ENCODE measurements around the gene LMCD1.

Gene LMCD1

DNA sequence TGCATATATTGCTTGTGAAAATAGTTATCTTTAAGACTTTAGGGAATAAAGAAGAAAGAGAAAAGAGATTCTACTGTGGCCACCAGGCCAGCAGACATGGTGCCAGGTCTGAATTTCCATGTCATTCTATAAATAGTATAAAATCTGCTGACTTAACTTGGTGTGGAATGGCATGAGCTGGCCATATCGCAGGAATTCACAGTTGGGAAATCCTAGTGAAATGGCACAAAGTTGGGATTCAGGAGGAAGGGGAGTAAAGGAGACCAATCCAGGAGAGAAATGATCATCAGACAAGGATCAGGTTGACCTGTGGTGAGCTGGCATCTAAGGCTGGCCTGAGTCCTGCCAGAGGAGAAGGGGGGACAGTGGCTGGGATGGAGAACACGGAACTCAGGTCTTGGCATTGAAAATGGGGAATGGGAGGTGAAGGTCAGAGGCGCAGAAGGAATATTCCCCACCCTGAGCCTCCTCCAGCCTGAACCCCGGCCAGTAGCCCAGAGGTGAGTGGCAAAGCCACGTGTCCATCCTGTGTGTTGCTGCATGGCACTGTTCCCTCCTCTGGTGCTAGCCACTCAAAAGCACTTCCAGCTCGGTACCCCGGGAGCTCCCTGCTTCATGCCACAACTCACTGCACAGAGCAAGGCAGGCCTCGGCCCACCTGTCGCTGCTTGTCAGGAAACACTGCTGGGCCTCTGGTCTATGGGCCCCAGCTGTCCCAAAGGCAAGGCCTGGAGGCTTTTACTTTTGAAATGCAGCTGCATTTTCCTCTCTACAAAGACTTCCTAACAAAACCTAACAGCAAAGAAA lies 91.6 kb downstream of the LMCD1 start:
- no peak for DNase-seq (ENCODE audit: low spot score)

DNA sequence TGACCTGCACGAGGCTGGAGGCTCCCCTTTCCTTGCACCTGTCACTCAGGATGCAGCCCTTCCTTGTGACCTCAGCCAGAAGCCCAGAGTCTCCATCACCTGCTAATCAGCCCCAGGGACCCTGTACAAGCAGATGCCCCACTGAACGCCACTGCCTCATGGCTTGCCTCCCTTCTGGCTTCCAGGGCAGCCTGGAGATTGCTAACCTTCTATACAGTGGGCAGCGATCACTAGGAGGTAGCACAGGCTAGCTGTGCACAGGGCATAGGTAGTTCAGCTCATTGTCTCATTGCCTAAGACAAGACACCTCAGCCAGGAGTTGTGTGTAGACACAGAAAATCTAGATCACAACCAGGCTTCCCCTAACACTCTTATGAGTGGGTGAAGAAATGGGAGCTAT lies 93.6 kb downstream of the LMCD1 start:
- DNase-seq (ENCODE audit: low spot score): no peak

DNA sequence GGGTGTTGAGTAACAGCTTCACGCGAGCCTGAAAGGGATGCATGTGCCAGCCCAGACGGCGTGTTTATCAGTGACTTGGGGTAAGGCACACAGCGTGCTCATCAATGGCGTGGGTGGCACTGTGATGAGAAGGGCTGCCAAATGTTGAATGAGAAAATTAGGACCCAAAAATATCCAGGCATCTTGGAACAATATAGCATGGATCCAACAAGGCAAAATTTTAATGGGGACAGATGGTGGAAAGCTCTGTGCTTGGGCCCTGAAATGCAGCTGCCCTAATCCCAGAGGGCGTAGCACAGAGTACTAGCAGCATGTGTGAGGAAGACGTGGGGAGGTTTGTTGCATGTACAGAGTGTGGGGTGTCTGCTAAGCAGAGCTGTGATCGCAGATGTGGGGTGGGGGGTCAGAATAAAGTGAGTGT lies 94.1 kb downstream of the LMCD1 start:
- no peak for DNase-seq (ENCODE audit: low spot score)

- no peak for DNase-seq (ENCODE audit: low spot score)
These were observed 94.9 kb downstream of the LMCD1 start for GRCh38 chr3:8596321-8597218.

DNA sequence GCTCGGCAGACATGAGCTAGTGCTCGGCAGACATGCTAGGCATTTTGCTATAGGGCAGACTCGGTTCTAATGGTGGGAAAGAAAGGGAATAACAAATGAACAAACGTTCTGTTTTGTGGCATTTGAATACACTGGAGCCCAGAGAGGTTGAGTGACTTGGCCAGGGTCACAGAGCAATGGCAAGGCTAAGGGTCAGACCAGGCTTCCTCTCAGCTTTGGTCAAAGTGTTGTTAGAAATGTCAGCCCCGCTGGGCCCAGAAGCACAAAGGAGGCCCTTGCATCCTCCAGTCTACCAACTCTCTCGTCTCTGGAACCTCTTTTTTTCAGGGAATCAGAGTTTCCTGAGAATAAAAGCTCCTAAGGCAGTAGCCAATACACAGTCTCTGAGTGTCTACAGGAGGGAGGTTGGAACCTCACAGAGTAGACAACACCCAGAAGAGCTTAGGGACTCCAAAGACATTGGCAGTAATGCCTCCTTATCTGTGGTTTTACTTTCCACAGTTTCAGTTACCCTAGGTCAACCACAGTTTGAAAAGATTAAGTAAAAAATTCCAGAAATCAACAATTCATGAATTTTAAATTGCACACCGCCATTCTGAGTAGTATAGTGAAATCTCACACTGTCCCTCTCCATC lies 95.7 kb downstream of the LMCD1 start:
- no peak for DNase-seq (ENCODE audit: low spot score)

- no peak for DNase-seq (ENCODE audit: low spot score)
These were observed 97.5 kb downstream of the LMCD1 start for GRCh38 chr3:8599146-8599545.

GRCh38 chr3:8600457-8600856 lies 98.8 kb downstream of the LMCD1 start:
- DNase-seq (ENCODE audit: low spot score): no peak

DNA sequence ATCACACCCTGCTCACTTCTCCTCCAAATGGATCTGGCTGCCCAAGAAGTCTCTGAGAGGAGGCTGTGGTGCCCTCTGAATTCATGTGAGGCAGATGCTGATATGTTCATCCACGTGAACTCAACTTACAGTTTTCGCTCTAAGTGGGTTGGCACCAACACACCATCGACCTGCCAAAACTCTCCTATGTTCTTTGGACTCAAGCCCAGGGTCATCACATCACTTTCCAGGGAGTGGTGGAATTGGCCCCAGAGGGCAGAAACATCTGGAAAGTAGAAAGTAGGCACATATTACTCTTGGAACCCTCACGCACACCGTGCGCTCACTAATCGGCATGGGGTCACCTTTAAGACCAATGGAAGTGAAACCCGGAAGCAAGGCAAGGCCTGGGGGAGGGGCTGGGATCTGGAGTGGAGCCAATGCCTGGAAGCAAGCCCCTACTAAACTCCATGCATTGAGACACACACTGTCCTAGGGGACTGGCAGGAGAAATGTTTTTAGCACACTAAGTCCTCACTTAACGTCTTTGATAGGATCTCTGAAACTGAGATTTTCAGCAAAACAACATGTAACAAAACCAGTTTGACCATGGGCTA lies 101.6 kb downstream of the LMCD1 start:
- no peak for DNase-seq (ENCODE audit: low spot score)

DNA sequence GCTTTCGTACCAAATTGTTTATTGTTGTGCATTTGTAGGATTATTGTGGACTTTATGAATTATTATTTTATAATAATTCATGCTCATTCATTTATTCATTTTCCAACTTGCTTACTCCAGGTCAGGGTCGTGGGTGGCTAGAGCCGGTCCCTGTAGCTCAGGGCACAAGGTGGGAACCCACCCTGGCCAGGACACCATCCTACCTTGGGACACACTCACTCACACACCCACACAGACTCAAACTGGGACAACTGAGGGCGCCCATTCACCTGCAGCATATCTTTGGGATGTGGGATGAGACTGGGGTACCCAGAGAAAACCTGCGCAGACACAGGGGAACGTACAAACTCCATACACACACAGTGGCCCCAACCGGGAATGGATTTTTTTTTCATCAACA lies 102.4 kb downstream of the LMCD1 start:
- no peak for DNase-seq (ENCODE audit: low spot score)

DNA sequence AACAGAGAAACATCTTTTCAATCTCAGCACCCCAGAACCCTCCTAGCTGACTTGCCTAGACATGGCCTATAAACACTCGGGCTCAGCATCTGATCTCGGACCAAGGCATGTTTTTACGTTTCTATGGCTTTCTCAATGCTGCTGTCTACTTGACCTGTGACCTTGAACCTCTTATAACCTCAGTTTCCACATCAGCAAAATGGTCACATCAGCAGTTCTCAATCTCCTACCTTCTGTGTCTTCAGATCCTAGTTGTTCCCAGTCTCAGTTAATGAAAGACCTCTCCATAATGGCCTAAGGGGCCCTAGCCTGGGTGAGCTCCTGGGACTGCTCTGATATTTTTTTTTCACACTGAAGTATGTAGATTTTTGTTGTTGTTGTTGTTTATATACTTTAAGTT lies 103.4 kb downstream of the LMCD1 start:
- no peak for DNase-seq (ENCODE audit: low spot score)

GRCh38 chr3:8606701-8607231 lies 105.1 kb downstream of the LMCD1 start:
- DNase-seq (ENCODE audit: low spot score): no peak

DNA sequence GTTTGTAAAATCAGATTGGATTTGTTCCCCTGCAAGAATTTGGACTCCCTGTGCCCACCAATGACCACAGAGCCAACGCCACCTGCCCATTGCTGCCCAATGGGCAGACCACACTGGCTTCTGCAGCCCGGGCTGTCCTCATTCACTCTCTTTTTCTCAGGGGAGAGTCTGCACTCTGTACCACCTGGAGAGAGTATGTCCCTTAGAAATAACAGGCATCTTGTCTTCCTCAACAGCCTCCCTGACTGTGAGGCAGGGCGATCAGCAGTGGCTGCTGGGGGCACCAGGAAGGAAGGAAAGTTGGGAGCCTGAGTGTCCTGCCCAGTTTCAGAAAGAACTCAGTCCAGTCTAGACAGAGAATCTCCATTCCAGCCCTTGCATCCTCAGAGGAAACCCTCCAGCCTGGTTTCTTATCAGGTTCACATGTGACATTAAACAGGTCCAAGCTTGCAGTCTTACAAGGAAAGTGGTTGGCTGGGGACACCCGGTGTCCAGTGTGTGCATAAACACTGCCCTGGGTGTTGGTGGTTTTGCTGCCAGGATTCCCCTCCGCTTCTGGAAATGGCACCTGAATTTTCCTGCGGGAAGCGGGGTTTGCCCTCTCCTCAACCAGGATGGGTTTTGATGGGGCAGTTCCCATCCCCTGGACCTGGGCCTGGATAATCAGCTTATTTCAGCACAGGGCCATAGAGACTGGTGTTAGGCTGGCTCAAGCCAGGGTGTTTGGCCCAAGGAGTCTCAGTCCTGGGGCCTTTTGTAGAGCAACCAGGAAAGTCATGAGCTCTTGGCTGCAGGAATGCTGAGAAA lies 105.8 kb downstream of the LMCD1 start:
- no peak for DNase-seq (ENCODE audit: low spot score)

- no peak for DNase-seq (ENCODE audit: low spot score)
These were observed 106.6 kb downstream of the LMCD1 start for GRCh38 chr3:8608041-8608790.

DNA sequence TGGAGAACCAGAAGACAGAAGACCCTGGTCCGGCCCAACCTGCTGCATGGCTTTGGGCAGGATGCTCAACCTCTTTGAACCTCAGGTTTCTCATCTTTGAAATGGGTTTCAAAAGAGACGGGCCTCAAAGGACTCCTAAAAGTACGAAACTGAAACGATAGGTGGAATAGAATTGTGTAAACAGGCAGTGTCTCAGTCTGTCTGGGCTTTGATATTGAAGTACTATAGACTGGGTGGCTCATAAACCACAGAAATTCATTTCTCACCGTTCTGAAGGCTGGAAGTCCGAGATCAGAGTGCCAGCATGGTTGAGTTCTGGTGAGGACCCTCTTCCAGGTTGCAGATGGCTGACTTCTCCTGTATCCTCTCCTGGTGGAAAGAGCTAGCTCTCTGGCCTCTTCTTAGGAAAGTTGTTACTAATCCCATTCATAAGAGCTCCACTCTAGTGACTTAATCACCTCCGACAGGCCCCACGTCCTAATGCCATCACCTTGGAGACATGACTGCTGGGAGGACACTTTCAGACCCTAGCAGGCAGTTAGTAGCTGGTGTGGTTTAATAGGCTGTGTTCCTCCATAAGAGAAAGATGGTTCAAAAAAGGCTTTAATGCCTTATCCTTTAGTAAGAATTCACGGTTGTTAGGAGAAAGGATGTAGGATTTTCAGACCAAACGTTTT lies 107.3 kb downstream of the LMCD1 start:
- no peak for DNase-seq (ENCODE audit: low spot score)

- no peak for DNase-seq (ENCODE audit: low spot score)
These were observed 109.3 kb downstream of the LMCD1 start for GRCh38 chr3:8610951-8611350.

GRCh38 chr3:8617921-8618320 lies 116.3 kb downstream of the LMCD1 start:
- DNase-seq (ENCODE audit: low spot score): no peak

- no peak for DNase-seq (ENCODE audit: low spot score)
These were observed 117.3 kb downstream of the LMCD1 start for GRCh38 chr3:8618950-8619349.

DNA sequence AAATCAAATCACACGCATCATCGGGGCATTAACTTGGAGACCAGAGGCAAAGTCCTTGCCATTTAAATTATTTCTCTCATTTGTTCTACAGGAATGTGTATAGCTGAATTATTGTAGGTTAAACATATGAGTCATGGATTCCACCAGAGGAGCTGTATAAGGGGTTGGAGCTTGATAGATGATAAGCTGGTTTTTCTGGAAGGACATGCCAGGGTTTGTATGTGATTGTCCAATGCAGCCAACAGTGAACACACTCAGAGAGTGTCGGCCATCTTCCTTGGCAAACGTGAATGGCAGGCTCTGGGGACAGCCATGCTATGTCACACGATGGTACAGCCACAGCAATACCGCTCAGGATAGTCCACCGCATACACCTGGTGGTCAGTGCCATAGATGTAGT lies 117.9 kb downstream of the LMCD1 start:
- DNase-seq (ENCODE audit: low spot score): peak; percentile 13

DNA sequence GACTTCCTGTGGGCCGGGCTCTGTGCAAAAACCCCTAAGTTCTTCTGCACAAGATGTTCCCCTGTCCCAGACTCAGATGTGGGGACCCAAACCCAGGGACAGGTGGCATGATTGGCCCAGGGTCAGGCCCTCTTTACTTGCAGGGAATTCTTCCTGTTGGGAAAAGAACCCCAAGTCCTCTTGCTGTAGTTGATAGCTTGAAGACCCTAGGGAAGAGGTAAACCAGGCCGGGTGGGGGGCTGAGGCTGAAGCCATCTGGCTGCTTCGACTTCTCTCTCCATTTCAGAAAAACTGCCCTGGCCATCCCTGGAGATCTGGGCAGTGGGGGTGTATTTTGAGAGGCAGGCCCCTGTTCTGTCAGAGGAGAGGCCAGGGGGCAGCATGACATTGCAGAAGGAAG lies 119.5 kb downstream of the LMCD1 start:
- no peak for DNase-seq (ENCODE audit: low spot score)

DNA sequence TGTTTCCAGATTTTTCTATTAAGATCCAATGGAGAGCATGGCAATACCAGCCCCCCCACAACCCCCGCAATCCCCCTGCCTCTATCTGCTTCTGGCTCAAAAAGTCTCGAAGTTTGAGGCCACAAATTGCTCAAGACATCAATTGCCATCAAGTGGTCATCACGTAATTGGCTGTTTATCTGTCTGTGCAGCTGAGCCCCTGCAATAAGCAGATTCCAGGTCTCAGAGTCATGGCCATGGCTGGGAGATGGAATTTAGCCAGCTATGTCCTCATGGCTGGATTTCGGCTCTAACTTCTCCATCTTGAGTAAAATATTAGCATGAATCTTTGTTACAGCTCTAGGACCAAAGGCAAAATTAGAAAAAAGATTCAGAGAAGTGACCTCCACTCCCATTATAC lies 120.2 kb downstream of the LMCD1 start:
- no peak for DNase-seq (ENCODE audit: low spot score)
